ENCODE measurements around the gene ECE1. TPM values are rescaled to one million over a fixed set of nuclear protein-coding genes. Genes with fewer than 3 reads are reported as not detected.
A peak's percentile ranks its signal among the peaks of the same experiment; 100 is the strongest.

ECE1 gene
- total and polyA plus RNA-seq, 2 of the 13 experiments (the other 11 are each of a cell fraction or from before 2014, with no cell fraction given): 13.5 to 21.2 TPM

GRCh38 chr1:21262293-21263051 is 27.8 kb downstream of the ECE1 start (continued):
- TF ChIP-seq ZMYM3 (CRISPR knock-in tag; IDR thresholded peaks at IDR 0.05) (no peak), KLF9 (CRISPR knock-in tag; IDR thresholded peaks at IDR 0.05; ENCODE audit: low read depth) (no peak), ZNF451 (CRISPR knock-in tag; IDR thresholded peaks at IDR 0.05) (no peak), ZBTB42 (CRISPR knock-in tag; IDR thresholded peaks at IDR 0.05) (no peak), FOXP4 (CRISPR knock-in tag; IDR thresholded peaks at IDR 0.05) (0 out of 2 replicates have a peak, but pooled peaks have one; percentile 13), RNF2 (conservative IDR thresholded peaks at IDR 0.05; ENCODE audit: low read depth) (0 out of 2 replicates have a peak, but pooled peaks have one; percentile 38), ZBTB38 (CRISPR knock-in tag; IDR thresholded peaks at IDR 0.05) (peak; percentile 62; the same call in 1 of the 2 replicates), DDIT3 (CRISPR knock-in tag; IDR thresholded peaks at IDR 0.05) (no peak), SALL1 (CRISPR knock-in tag; IDR thresholded peaks at IDR 0.05) (peak; percentile 71), RFX3 (CRISPR knock-in tag; IDR thresholded peaks at IDR 0.05) (peak; percentile 57; the same call in 1 of the 2 replicates), NFIB (CRISPR knock-in tag; IDR thresholded peaks at IDR 0.05; ENCODE audit: borderline replicate concordance) (no peak), ZBTB4 (CRISPR knock-in tag; IDR thresholded peaks at IDR 0.05; ENCODE audit: borderline replicate concordance) (0 out of 2 replicates have a peak, but pooled peaks have one; percentile 23), ZNF383 (CRISPR knock-in tag; IDR thresholded peaks at IDR 0.05; ENCODE audit: borderline replicate concordance) (no peak), BHLHE40 (IDR thresholded peaks at IDR 0.05; ENCODE audit: low read length) (peak; percentile 42; the same call in 1 of the 2 replicates), TGIF2 (CRISPR knock-in tag; IDR thresholded peaks at IDR 0.05) (0 out of 2 replicates have a peak, but pooled peaks have one; percentile 39), ZBTB46 (CRISPR knock-in tag; IDR thresholded peaks at IDR 0.05; ENCODE audit: borderline replicate concordance) (no peak), CEBPG (CRISPR knock-in tag; IDR thresholded peaks at IDR 0.05) (no peak), TBP (CRISPR knock-in tag; IDR thresholded peaks at IDR 0.05) (no peak), GATAD2A (CRISPR knock-in tag; IDR thresholded peaks at IDR 0.05) (peak; percentile 63), TRIM22 (IDR thresholded peaks at IDR 0.05) (no peak)

All from HepG2 (cell line).